ENCODE results near the gene CLDN18.

GRCh38 chr3:138012526-138012925 is 2.6 kb downstream of the CLDN18 start:
- TF ChIP-seq POLR2AphosphoS5 (IDR thresholded peaks at IDR 0.05; ENCODE audit: low read depth, low read length) (no peak), SIN3A (IDR thresholded peaks at IDR 0.05; ENCODE audit: borderline replicate concordance, insufficient read depth, low read length) (no peak)
